AG10803 (cell line): ENCODE measurements around the gene NR1H3.

Experiments used
- DNase-seq: peaks from one replicate; pipeline ENCODE4 v3.0.0; 2010; ENCODE audit warnings: low read depth
- H3K4me3 ChIP-seq: 2 replicates; pipeline ENCODE4 v1.5.1; 2011; ENCODE audit warnings: mild to moderate bottlenecking, low read length, control low read depth
- CTCF ChIP-seq: conservative IDR thresholded peaks from 2 replicates; pipeline ENCODE4 v1.5.1; 2011; ENCODE audit warnings: mild to moderate bottlenecking, low read length, control low read depth, inconsistent platforms

NR1H3 gene

GRCh38 chr11:47285969-47286770 is 28.4 kb downstream of the NR1H3 start:
- no peak for DNase-seq
- no peak overlapping the region for H3K4me3 ChIP-seq
- no peak for TF ChIP-seq CTCF

- no peak for TF ChIP-seq CTCF
- no peak for DNase-seq
- H3K4me3 ChIP-seq = no peak overlapping the region
Measured at GRCh38 chr11:47288066-47288465, 30.3 kb downstream of the NR1H3 start.

GRCh38 chr11:47289856-47290255 is 32.1 kb downstream of the NR1H3 start:
- no peak for DNase-seq
- no peak overlapping the region for H3K4me3 ChIP-seq
- no peak for TF ChIP-seq CTCF

GRCh38 chr11:47295385-47295784 is 37.6 kb downstream of the NR1H3 start:
- H3K4me3 ChIP-seq = no peak overlapping the region

GRCh38 chr11:47296045-47296444 is 38.2 kb downstream of the NR1H3 start:
- no peak for DNase-seq
- H3K4me3 ChIP-seq = no peak overlapping the region
- TF ChIP-seq CTCF = no peak

More at GRCh38 chr11:47295385-47295784, 37.6 kb downstream of the NR1H3 start:
- TF ChIP-seq CTCF = no peak
- DNase-seq = no peak

- H3K4me3 ChIP-seq = no peak overlapping the region
- no peak for DNase-seq
- TF ChIP-seq CTCF = no peak
Measured at GRCh38 chr11:47299078-47299477, 41.3 kb downstream of the NR1H3 start.

GRCh38 chr11:47302853-47303252 is 45.1 kb downstream of the NR1H3 start:
- H3K4me3 ChIP-seq = no peak overlapping the region
- no peak for TF ChIP-seq CTCF
- no peak for DNase-seq
